GM12891 (cell line): Measurements from ENCODE around the gene C1orf159.

Experiments used
- PAX5 ChIP-seq: IDR thresholded peaks from 2 replicates; pipeline ENCODE4 v1.6.1; 2011; ENCODE audit warnings: low read length, moderate library complexity, mild to moderate bottlenecking; ENCODE audit not compliant: insufficient read depth, severe bottlenecking
- POLR2A ChIP-seq: IDR thresholded peaks from 2 replicates; pipeline ENCODE4 v1.6.1; 2011; ENCODE audit warnings: low read depth, low read length, control low read depth
- POLR2AphosphoS5 ChIP-seq: IDR thresholded peaks from 2 replicates; pipeline ENCODE4 v1.6.1; 2011; ENCODE audit warnings: low read depth, low read length, control low read depth
- TAF1 ChIP-seq: IDR thresholded peaks from 2 replicates; pipeline ENCODE4 v1.6.1; 2011; ENCODE audit warnings: low read depth, low read length, control low read depth

DNA sequence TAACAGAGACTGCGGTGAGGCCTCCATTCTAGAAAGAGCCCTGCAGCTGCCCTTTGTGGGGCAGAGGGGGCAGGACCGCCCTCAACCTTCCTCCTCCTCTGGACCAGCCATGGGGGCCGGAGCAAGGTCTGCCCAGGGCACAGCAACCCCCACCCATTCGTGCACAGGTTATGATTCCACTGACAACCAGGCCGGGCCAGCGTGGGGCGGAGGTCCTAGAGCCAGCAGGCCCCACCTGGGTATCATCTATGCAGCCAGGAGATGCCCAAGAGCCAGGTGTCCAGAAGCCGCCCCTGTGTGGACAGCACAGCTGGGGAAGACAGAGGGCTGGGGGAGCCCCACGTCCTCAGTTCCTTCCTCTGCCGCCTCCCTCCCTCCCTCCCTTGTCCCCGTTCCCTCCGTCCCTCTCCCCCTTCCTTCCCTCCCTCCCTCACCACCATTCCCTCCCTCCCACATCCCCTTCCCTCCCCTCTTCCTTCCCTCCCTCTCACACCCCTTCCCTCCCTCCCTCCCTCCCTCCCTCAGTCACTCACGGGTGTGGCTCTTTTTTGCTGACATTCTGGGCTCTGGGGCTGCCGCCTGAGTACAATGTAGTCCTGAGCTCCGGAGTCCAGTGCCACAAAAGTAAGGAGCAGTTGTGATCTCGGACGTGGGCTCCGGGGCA is 54.1 kb downstream of the C1orf159 start:
- TF ChIP-seq POLR2A (no peak), PAX5 (no peak), POLR2AphosphoS5 (no peak), TAF1 (no peak)
